Suprapubic skin (tissue), 4 donors: ENCODE results near the gene CDH26. TPM values are rescaled to one million over a fixed set of nuclear protein-coding genes. Genes with fewer than 3 reads are reported as not detected.

Source experiments
- DNase-seq, 2 donors: peaks; one replicate each; pipeline ENCODE4 v3.0.0-alpha.2; 2019; ENCODE audit warnings: low spot score in 2 of 2
- H3K27ac ChIP-seq: fragments of 200-600 bp; sonication (generic); one replicate; pipeline ENCODE4 v1.5.1; 2019
- H3K27me3 ChIP-seq: fragments of 200-600 bp; sonication (generic); one replicate; pipeline ENCODE4 v1.5.1; 2019
- H3K36me3 ChIP-seq: fragments of 200-600 bp; sonication (generic); one replicate; pipeline ENCODE4 v1.5.1; 2019
- H3K4me1 ChIP-seq: fragments of 200-600 bp; sonication (generic); one replicate; pipeline ENCODE4 v1.5.1; 2019
- H3K4me3 ChIP-seq: fragments of 200-600 bp; sonication (generic); one replicate; pipeline ENCODE4 v1.5.1; 2019; ENCODE audit warnings: mild to moderate bottlenecking
- H3K9me3 ChIP-seq: fragments of 200-600 bp; sonication (generic); one replicate; pipeline ENCODE4 v1.5.1; 2019
- EP300 ChIP-seq: sonication (generic); formaldehyde crosslinking; IDR thresholded peaks from one replicate; pipeline ENCODE4 v1.6.1; 2017; ENCODE audit warnings: antibody characterized with exemption
- POLR2A ChIP-seq, 2 donors: fragments of 450-650 bp; IDR thresholded peaks; one replicate each; pipeline ENCODE4 v1.6.1; 2017; ENCODE audit warnings: antibody characterized with exemption in 2 of 2, mild to moderate bottlenecking in 2 of 2, moderate library complexity in 2 of 2
- POLR2AphosphoS5 ChIP-seq, 3 donors: sonication (generic); formaldehyde crosslinking; IDR thresholded peaks; one replicate each; pipeline ENCODE4 v1.6.1; 2017; ENCODE audit warnings: antibody characterized with exemption in 3 of 3
- WGBS: methylation state at CpG from one replicate; pipeline ENCODE4 v1.1.5; 2018; 5-methylcytosine and 5-hydroxymethylcytosine counted together
- total RNA-seq, 4 donors: library from RNA; depleted of rRNA; stranded (reverse); fragments of >200 nt; gene quantifications; one replicate each; pipeline ENCODE4 v1.1.0, GENCODE V29; 2016
- TF ChIP-seq, protein P1 (sequence below), 2 donors: fragments of 200-600 bp in 1 of 2; fragments of 450-650 bp in 1 of 2; sonication (generic) in 1 of 2; IDR thresholded peaks; one replicate each; pipeline ENCODE4 v1.5.1; 2016 to 2019; ENCODE audit warnings: antibody characterized with exemption in 2 of 2, mild to moderate bottlenecking in 1 of 2, moderate library complexity in 1 of 2

Gene CDH26
- total RNA-seq, 4 donors from 2014 or later: 1.4 to 2.2 (median 2.0) TPM

DNA sequence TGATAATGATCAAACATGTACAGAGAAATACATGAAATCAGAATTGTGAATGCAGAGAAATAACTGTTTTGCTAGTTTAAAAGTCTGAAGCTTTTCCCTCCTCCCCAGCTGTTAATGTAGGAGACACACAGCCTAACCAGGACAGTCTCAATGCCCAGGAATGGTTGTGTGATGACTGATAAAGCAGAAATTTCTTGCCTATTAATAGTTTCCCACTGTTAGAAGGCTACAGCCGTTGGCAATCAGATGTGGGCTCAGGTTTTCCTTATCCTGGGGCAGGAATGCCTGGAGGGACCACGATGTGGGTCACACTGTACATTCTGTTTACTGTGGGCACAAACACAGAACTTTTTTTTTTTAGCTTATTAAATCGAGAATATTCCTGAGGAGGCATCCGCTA is 20.0 kb upstream of the CDH26 start:
- 62% methylated on average over 4 of the region's 4 CpGs for WGBS
- no peaks in the 10 kb centered on the region for H3K27me3 ChIP-seq
- peak overlapping the region; percentile 82 for H3K4me3 ChIP-seq
- TF ChIP-seq EP300 (no peak), POLR2A (IDR thresholded peaks at IDR 0.05) (no peak), POLR2AphosphoS5 (IDR thresholded peaks at IDR 0.05) (no peak)
- TF ChIP-seq, protein P1, sequence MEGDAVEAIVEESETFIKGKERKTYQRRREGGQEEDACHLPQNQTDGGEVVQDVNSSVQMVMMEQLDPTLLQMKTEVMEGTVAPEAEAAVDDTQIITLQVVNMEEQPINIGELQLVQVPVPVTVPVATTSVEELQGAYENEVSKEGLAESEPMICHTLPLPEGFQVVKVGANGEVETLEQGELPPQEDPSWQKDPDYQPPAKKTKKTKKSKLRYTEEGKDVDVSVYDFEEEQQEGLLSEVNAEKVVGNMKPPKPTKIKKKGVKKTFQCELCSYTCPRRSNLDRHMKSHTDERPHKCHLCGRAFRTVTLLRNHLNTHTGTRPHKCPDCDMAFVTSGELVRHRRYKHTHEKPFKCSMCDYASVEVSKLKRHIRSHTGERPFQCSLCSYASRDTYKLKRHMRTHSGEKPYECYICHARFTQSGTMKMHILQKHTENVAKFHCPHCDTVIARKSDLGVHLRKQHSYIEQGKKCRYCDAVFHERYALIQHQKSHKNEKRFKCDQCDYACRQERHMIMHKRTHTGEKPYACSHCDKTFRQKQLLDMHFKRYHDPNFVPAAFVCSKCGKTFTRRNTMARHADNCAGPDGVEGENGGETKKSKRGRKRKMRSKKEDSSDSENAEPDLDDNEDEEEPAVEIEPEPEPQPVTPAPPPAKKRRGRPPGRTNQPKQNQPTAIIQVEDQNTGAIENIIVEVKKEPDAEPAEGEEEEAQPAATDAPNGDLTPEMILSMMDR (IDR thresholded peaks at IDR 0.05): no peak
- H3K36me3 ChIP-seq: no peaks in the 10 kb centered on the region
- DNase-seq: no peak
- H3K4me1 ChIP-seq: peaks cover 66% of the 10 kb centered on the region
- no peaks in the 10 kb centered on the region for H3K9me3 ChIP-seq
- H3K27ac ChIP-seq: no peak overlapping the region

DNA sequence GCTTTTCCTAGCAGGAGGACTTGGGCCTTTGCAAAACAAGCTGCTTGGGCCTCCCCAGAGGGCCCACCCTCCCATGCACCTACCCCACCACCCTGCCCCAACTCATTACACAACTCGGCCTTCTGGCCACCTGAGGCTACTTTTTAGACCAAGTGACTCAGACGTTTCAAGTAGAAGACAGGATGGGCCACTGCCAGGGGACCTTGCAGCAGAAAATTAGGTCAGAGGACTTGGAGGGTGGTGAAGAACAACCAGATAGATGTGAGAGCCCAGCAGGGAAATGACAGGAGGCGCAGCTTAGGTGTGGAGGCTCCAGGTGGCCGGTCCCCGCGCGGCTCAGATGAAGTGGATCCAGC is 19.5 kb upstream of the CDH26 start:
- Histone ChIP-seq H3K4me1 (peaks cover 62% of the 10 kb centered on the region), H3K36me3 (peaks cover under 1% of the 10 kb centered on the region), H3K27ac (no peak overlapping the region), H3K27me3 (no peaks in the 10 kb centered on the region), H3K9me3 (no peaks in the 10 kb centered on the region), H3K4me3 (peak overlapping the region; percentile 82)
- 76% methylated on average over 7 of the region's 7 CpGs for WGBS
- no peak for TF ChIP-seq POLR2A (IDR thresholded peaks at IDR 0.05)
- TF ChIP-seq POLR2AphosphoS5 (IDR thresholded peaks at IDR 0.05): no peak
- TF ChIP-seq, protein P1 (IDR thresholded peaks at IDR 0.05): no peak
- TF ChIP-seq EP300: no peak
- DNase-seq: peak in 1 of 2 donors; percentile 70

DNA sequence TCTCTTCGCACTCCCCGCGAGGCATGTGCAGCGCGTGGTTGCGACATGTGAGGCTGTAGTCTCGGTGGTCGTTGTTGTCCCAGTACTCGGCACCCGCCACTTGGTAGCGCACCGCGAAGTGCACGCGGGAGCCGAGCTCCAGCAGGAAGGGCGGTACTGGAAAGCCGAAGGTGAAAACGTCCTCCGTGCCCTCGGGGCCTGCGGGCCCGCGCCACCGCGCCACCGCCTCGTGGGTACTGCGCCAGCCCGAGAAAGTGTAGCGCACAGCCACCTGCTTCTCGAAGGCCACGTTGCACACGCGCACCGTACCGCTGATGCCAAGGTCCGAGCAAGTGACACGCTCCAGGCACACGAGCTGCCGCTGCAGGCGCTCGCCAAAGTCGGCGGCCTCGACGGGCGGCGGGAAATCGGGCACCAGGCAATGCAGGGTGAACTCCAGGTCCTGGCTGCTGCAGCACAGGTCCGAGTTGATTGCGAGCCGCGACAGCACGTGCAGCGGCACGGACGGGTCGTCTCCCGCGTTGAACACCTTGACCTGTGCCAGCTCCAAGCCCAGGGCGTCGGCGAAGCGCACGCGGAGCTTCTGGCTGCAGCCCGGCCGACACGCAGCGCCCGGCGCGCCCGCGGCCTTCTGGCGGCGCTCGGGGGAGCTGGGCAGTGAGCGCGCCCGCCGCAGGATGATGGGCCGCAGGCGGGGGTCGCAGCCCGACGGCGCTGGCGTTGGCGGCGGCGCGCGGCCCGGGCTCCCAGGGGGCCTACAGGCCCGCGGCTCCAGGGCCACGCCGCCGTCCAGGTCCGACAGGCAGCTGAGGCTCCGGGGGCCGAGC is 19.0 kb upstream of the CDH26 start:
- peak in 1 of 2 donors; percentile 71 for DNase-seq
- WGBS: 66% methylated on average over 59 of the region's 104 CpGs
- Histone ChIP-seq H3K36me3 (peaks cover 6% of the 10 kb centered on the region), H3K4me1 (peaks cover 57% of the 10 kb centered on the region), H3K4me3 (peak overlapping the region; percentile 82), H3K9me3 (no peaks in the 10 kb centered on the region), H3K27ac (peak overlapping the region; percentile 97), H3K27me3 (no peaks in the 10 kb centered on the region)
- TF ChIP-seq, protein P1 (IDR thresholded peaks at IDR 0.05): no peak
- TF ChIP-seq EP300 (no peak), POLR2AphosphoS5 (IDR thresholded peaks at IDR 0.05) (no peak), POLR2A (IDR thresholded peaks at IDR 0.05) (no peak)

DNA sequence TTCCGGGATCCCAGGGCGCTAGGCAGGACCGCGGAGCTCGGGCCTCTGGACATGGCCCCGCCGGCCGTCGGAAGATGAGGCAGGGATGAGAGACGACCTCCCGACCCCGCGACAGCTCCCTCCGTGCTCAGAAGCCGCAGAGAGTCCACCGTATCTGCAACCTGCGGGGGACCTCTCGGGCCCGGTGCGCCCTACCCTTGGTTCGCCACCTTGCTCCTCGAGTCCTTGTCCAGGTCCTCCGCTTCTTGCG is 18.4 kb upstream of the CDH26 start:
- TF ChIP-seq POLR2AphosphoS5 (IDR thresholded peaks at IDR 0.05) (peak in 1 of 3 donors; percentile 5), POLR2A (IDR thresholded peaks at IDR 0.05) (no peak)
- H3K4me1 ChIP-seq: peaks cover 55% of the 10 kb centered on the region
- peak overlapping the region; percentile 97 for H3K27ac ChIP-seq
- H3K9me3 ChIP-seq: no peaks in the 10 kb centered on the region
- peaks cover 12% of the 10 kb centered on the region for H3K36me3 ChIP-seq
- peak overlapping the region; percentile 82 for H3K4me3 ChIP-seq
- no peaks in the 10 kb centered on the region for H3K27me3 ChIP-seq
- DNase-seq: peak in 1 of 2 donors; percentile 69
- 0% methylated on average over 15 of the region's 24 CpGs for WGBS

DNA sequence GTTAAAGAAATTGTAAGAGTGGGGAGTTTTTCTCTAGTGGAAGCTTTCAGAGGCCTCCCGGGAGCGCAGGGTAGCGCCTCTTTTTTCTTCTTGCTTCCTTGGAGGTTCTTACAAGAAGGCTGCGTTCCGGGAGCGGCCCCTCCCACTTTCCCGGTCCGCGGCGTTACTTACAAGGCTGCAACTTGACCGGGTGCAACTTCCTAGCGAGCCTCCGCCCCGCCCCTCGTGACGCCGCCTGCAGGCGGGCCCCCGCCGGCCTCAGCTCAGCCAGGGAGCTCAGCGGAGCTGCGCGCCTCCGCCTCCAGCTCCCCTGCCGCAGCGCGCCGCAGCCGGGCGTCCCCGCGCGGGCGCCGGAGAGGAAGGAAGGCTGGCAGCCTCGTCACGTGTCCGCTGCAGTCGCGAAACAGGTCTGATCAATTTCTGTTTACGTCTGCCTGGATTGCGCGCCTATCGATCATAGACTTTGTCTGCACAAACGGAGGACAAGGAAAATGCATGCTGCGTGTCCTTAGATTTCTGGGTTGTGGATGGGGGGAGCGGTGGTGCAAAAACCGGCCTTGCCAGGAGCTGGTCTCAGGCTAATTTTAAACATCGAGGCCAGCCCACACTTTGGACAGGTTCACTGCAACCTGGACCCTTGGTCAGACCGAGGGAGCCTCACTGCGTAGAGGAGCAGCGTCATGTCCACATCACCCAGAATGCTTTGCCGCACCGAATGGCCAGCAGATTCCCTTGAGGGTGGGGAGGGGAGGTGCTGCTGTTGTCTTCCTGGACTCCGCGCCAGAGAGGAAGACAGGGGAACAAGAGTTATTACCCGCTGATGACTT is 17.9 kb upstream of the CDH26 start, which contains the start of the genes FAM217B and PPP1R3D:
Gene FAM217B (plus strand): TSS at position 261 of the 827 bp plus-strand sequence. CDS start 3,555 bp downstream, outside the sequence.
Gene PPP1R3D (minus strand): TSS at position 177 of the 827 bp plus-strand sequence. CDS start 374 bp downstream, outside the sequence.
- 0% methylated on average over 13 of the region's 57 CpGs for WGBS
- peaks cover 17% of the 10 kb centered on the region for H3K36me3 ChIP-seq
- TF ChIP-seq POLR2AphosphoS5 (IDR thresholded peaks at IDR 0.05) (peak in 1 of 3 donors; percentile 8), EP300 (no peak), POLR2A (IDR thresholded peaks at IDR 0.05) (peak in 1 of 2 donors; percentile 62)
- TF ChIP-seq, protein P1 (IDR thresholded peaks at IDR 0.05): no peak

More for the DNA sequence above, 17.9 kb upstream of the CDH26 start, which contains the start of the genes FAM217B and PPP1R3D:
- H3K9me3 ChIP-seq: no peaks in the 10 kb centered on the region
- H3K27me3 ChIP-seq: no peaks in the 10 kb centered on the region
- H3K4me3 ChIP-seq: peak within 1 kb of the TSS; percentile 82
- peaks cover 56% of the 10 kb centered on the region for H3K4me1 ChIP-seq
- peak; percentile 98 to 99 for DNase-seq
- H3K27ac ChIP-seq: peak within 1 kb of the TSS; percentile 97
